CD14-positive monocyte (primary cell): Measurements from ENCODE around the gene CNPY2. TPM values are rescaled to one million over a fixed set of nuclear protein-coding genes. Genes with fewer than 3 reads are reported as not detected.

Source experiments
- DNase-seq, 3 donors: peaks; one replicate each; pipeline ENCODE4 v3.0.0-alpha.2; 2011 to 2022
- H2AFZ ChIP-seq: 2 replicates; pipeline ENCODE4 v1.6.0; 2012; ENCODE audit warnings: mild to moderate bottlenecking, low read depth, low read length, inconsistent platforms; ENCODE audit not compliant: insufficient read depth, poor library complexity, severe bottlenecking
- H3K27ac ChIP-seq, 2 donors: 1 replicate in 1 of 2; 2 replicates in 1 of 2; pipeline ENCODE4 v1.5.1; 2012 to 2013; ENCODE audit warnings: low read length in 2 of 2, control low read depth in 1 of 2, inconsistent platforms in 1 of 2, low read depth in 1 of 2, mild to moderate bottlenecking in 1 of 2
- H3K27me3 ChIP-seq, 2 donors: one replicate each; pipeline versions ENCODE4 v1.6.0 to v1.6.1; 2011 to 2013; ENCODE audit warnings: low read length in 2 of 2; ENCODE audit not compliant: control insufficient read depth in 2 of 2, insufficient read depth in 2 of 2
- H3K36me3 ChIP-seq, 2 donors: replicated peaks in 1 of 2; 1 replicate in 1 of 2; 2 replicates in 1 of 2; pipeline versions ENCODE4 v1.5.1 to v1.6.1; 2012 to 2013; ENCODE audit warnings: low read length in 2 of 2, control low read depth in 1 of 2, inconsistent platforms in 1 of 2, mild to moderate bottlenecking in 1 of 2; ENCODE audit not compliant: insufficient read depth in 2 of 2, control insufficient read depth in 1 of 2
- H3K4me1 ChIP-seq, 2 donors: 1 replicate in 1 of 2; 2 replicates in 1 of 2; pipeline versions ENCODE4 v1.5.1 to v1.6.1; 2012 to 2013; ENCODE audit warnings: low read length in 2 of 2, control low read depth in 1 of 2, inconsistent platforms in 1 of 2, mild to moderate bottlenecking in 1 of 2, moderate library complexity in 1 of 2; ENCODE audit not compliant: insufficient read depth in 2 of 2, control insufficient read depth in 1 of 2
- H3K4me2 ChIP-seq: replicated peaks from 2 replicates; pipeline ENCODE3; 2012; ENCODE audit warnings: low read length, moderate library complexity, mild to moderate bottlenecking; ENCODE audit not compliant: poor library complexity, severe bottlenecking; ENCODE audit errors: extremely low read depth
- H3K4me3 ChIP-seq, 3 experiments: fragments of 200-600 bp in 1 of 3; sonication (generic) in 1 of 3; replicated peaks in 1 of 3; 1 replicate in 2 of 3; 2 replicates in 1 of 3; pipeline ENCODE4 v1.5.1; 2011 to 2013; ENCODE audit warnings: low read length in 3 of 3, mild to moderate bottlenecking in 3 of 3, control low read depth in 2 of 3, low read depth in 2 of 3, inconsistent platforms in 1 of 3, moderate library complexity in 1 of 3
- H3K79me2 ChIP-seq: 2 replicates; pipeline ENCODE4 v1.6.0; 2012; ENCODE audit warnings: mild to moderate bottlenecking, control low read depth, inconsistent platforms, low read length, moderate library complexity; ENCODE audit not compliant: insufficient read depth
- H3K9ac ChIP-seq: 2 replicates; pipeline ENCODE4 v1.6.0; 2017; ENCODE audit warnings: low read length, mild to moderate bottlenecking; ENCODE audit not compliant: insufficient read depth, poor library complexity, severe bottlenecking
- H3K9me3 ChIP-seq, 2 donors: replicated peaks in 1 of 2; 1 replicate in 1 of 2; 2 replicates in 1 of 2; pipeline versions ENCODE4 v1.5.1 to v1.6.1; 2012 to 2013; ENCODE audit warnings: low read length in 2 of 2, control low read depth in 1 of 2; ENCODE audit not compliant: control insufficient read depth in 1 of 2, insufficient read depth in 1 of 2
- H4K20me1 ChIP-seq: 2 replicates; pipeline ENCODE4 v1.6.0; 2012; ENCODE audit warnings: mild to moderate bottlenecking, low read length, control low read depth, moderate library complexity; ENCODE audit not compliant: insufficient read depth
- H3K27ac Mint-ChIP-seq, 7 donors: one replicate each; pipeline ENCODE4 v1.8.0; 2020; ENCODE audit warnings: mild to moderate bottlenecking in 7 of 7, mixed read lengths in 7 of 7, moderate library complexity in 6 of 7, inconsistent platforms in 2 of 7
- H3K27me3 Mint-ChIP-seq, 3 donors: one replicate each; pipeline ENCODE4 v1.8.0; 2021 to 2022; ENCODE audit warnings: low read depth in 3 of 3, mild to moderate bottlenecking in 3 of 3, mixed read lengths in 3 of 3, moderate library complexity in 3 of 3, inconsistent platforms in 1 of 3
- H3K36me3 Mint-ChIP-seq, 2 donors: one replicate each; pipeline ENCODE4 v1.8.0; 2020; ENCODE audit warnings: mixed read lengths in 2 of 2, inconsistent platforms in 1 of 2, mild to moderate bottlenecking in 1 of 2
- H3K4me1 Mint-ChIP-seq: one replicate; pipeline ENCODE4 v1.8.0; 2020; ENCODE audit warnings: mild to moderate bottlenecking, mixed read lengths
- H3K4me3 Mint-ChIP-seq, 2 donors: one replicate each; pipeline ENCODE4 v1.8.0; 2020; ENCODE audit warnings: mild to moderate bottlenecking in 2 of 2, mixed read lengths in 2 of 2, moderate library complexity in 1 of 2
- H3K9me3 Mint-ChIP-seq, 7 donors: one replicate each; pipeline ENCODE4 v1.8.0; 2020 to 2022; ENCODE audit warnings: mixed read lengths in 7 of 7, mild to moderate bottlenecking in 6 of 7, moderate library complexity in 6 of 7, inconsistent platforms in 2 of 7
- CTCF ChIP-seq: fragments of 200-600 bp; IDR thresholded peaks from one replicate; pipeline ENCODE4 v1.8.0; 2022; ENCODE audit warnings: antibody characterized with exemption, mild to moderate bottlenecking
- WGBS: methylation state at CpG from one replicate; pipeline ENCODE4 v1.1.5; 2013; ENCODE audit warnings: missing lambda C conversion rate; ENCODE audit not compliant: insufficient coverage; 5-methylcytosine and 5-hydroxymethylcytosine counted together
- intact Hi-C, 2 donors: fragments of 100-400 bp; cut with micrococcal nuclease; formaldehyde crosslinking; loops; one replicate each; pipeline versions ENCODE4 v1.15.0 to v1.15.1; 2023
- polyA plus RNA-seq, 3 donors: library from polyadenylated mRNA; depleted of rRNA in 1 of 3; unstranded in 2 of 3; stranded (reverse) in 1 of 3; fragments of 300-500 nt in 2 of 3; fragments of >200 nt in 1 of 3; fragmentation: Illumina TruSeq in 2 of 3; gene quantifications; 1 replicate in 2 of 3; 2 replicates in 1 of 3; pipeline ENCODE4 v1.2.3, GENCODE V29; 2012 to 2021

The CNPY2 gene
- polyA plus RNA-seq, 3 donors = 50.4 to 122 (median 121) TPM

- H3K4me1 Mint-ChIP-seq = peaks cover 50% of the 10 kb centered on the region
- Histone ChIP-seq H3K27me3 (no peaks in the 10 kb centered on the region), H3K4me1 (peaks cover 54 to 57% of the 10 kb centered on the region in 2 donors), H3K4me3 (peak within 1 kb of the TSS in 1 of 3 experiments; percentile 43), H3K4me2 (peak within 1 kb of the TSS; percentile 63), H3K27ac (peak within 1 kb of the TSS; percentile 73 to 86), H3K9me3 (no peaks in the 10 kb centered on the region), H4K20me1 (peaks cover 6% of the 10 kb centered on the region), H3K9ac (peak within 1 kb of the TSS; percentile 46), H2AFZ (peak within 1 kb of the TSS; percentile 57), H3K79me2 (peaks cover 7% of the 10 kb centered on the region), H3K36me3 (peaks cover 22 to 28% of the 10 kb centered on the region in 2 donors)
- no peak for TF ChIP-seq CTCF
- H3K27ac Mint-ChIP-seq = peak within 1 kb of the TSS; percentile 89 to 95 (median 93)
- peak; percentile 18 to 92 (median 23) for DNase-seq
- 13% methylated on average over 4 of the region's 9 CpGs for WGBS
- peak within 1 kb of the TSS; percentile 21 to 67 for H3K4me3 Mint-ChIP-seq
- intact Hi-C loops = loop anchor here in 1 of 2 donors (10.0 kb wide), 1 partner anchor 126 kb away; the partner anchor contains the start of gene SPRYD4
- peaks cover 0 to 3% (median 2%) of the 10 kb centered on the region in 3 donors for H3K27me3 Mint-ChIP-seq
- H3K9me3 Mint-ChIP-seq = no peaks in the 10 kb centered on the region
- peaks cover 22 to 30% of the 10 kb centered on the region in 2 donors for H3K36me3 Mint-ChIP-seq
These were observed 22.7 kb upstream of the CNPY2 start, which contains the start of gene IL23A for GRCh38 chr12:56338308-56339157. Gene IL23A (plus strand): TSS chr12:56338884. CDS start chr12:56339045, 161 bp downstream.

DNA sequence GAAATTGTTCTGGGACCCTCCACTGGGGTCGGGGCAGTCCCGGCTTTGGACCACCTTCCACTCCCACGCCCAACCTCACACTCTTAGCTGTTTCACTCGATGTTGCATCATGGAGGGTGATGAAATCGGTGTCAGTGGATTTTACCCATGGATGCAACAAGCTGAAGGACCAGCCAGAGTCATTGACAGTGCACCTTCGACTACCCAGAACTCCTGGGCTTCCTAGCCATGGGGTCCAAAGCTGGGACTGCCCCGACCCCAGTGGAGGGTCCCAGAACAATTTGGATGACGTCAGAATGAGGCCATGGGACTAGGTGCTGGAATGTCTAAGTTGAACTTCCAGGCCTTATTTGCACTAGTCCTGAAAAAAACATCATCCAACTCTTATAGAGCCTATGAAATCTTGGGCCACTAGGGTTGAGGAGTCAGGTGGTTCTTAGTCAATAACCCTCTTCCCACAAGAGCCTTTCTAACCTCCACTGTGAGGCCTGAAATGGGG is 22.0 kb upstream of the CNPY2 start:
- H3K27ac ChIP-seq = peak overlapping the region; percentile 73 to 86
- no peaks in the 10 kb centered on the region for H3K9me3 ChIP-seq
- Mint-ChIP-seq H3K27ac (peak overlapping the region; percentile 81 to 95 (median 93)), H3K9me3 (no peaks in the 10 kb centered on the region), H3K4me1 (peaks cover 58% of the 10 kb centered on the region), H3K36me3 (peaks cover 15 to 24% of the 10 kb centered on the region in 2 donors), H3K27me3 (peaks cover 0 to 3% (median 2%) of the 10 kb centered on the region in 3 donors), H3K4me3 (peak overlapping the region; percentile 32 to 53)
- no peak overlapping the region for H2AFZ ChIP-seq
- TF ChIP-seq CTCF = no peak
- H3K4me2 ChIP-seq = peak overlapping the region; percentile 63
- no peak overlapping the region for H3K9ac ChIP-seq
- peaks cover 15 to 20% of the 10 kb centered on the region in 2 donors for H3K36me3 ChIP-seq
- 0% methylated on average over 3 of the region's 8 CpGs for WGBS
- intact Hi-C loops = loop anchor here in 1 of 2 donors (10.0 kb wide), 1 partner anchor 127 kb away; the partner anchor contains the start of gene SPRYD4
- H4K20me1 ChIP-seq = no peaks in the 10 kb centered on the region
- H3K4me3 ChIP-seq = peak overlapping the region in 1 of 3 experiments; percentile 43
- H3K4me1 ChIP-seq = peaks cover 62 to 64% of the 10 kb centered on the region in 2 donors
- H3K27me3 ChIP-seq = no peaks in the 10 kb centered on the region
- peak; percentile 64 to 93 (median 70) for DNase-seq
- peaks cover 14% of the 10 kb centered on the region for H3K79me2 ChIP-seq
